ENCODE data around the gene RAB36.

GRCh38 chr22:23196165-23196564 lies 50.9 kb downstream of the RAB36 start:
- no peak for TF ChIP-seq L3MBTL2 (conservative IDR thresholded peaks at IDR 0.05)
- no peak for TF ChIP-seq FOXA1 (IDR thresholded peaks at IDR 0.05)
